HL-60 (cell line): Measurements from ENCODE around the gene LRRC7.

Experiments
- GABPA ChIP-seq: IDR thresholded peaks from 2 replicates; pipeline ENCODE4 v1.6.1; 2012; ENCODE audit warnings: low read depth
- POLR2AphosphoS5 ChIP-seq: IDR thresholded peaks from 2 replicates; pipeline ENCODE4 v1.6.1; 2012; ENCODE audit warnings: low read depth
- TF ChIP-seq, protein P1 (sequence below): IDR thresholded peaks from one replicate; pipeline ENCODE4 v1.5.1; 2011; ENCODE audit warnings: low read length, control low read depth, inconsistent platforms; ENCODE audit not compliant: insufficient read depth
- TF ChIP-seq, protein P2 (sequence below): IDR thresholded peaks from 2 replicates; pipeline ENCODE4 v1.6.1; 2012; ENCODE audit warnings: low read depth; ENCODE audit not compliant: insufficient replicate concordance

GRCh38 chr1:69952676-69953075, 385.0 kb downstream of the LRRC7 start:
- TF ChIP-seq, protein P1, sequence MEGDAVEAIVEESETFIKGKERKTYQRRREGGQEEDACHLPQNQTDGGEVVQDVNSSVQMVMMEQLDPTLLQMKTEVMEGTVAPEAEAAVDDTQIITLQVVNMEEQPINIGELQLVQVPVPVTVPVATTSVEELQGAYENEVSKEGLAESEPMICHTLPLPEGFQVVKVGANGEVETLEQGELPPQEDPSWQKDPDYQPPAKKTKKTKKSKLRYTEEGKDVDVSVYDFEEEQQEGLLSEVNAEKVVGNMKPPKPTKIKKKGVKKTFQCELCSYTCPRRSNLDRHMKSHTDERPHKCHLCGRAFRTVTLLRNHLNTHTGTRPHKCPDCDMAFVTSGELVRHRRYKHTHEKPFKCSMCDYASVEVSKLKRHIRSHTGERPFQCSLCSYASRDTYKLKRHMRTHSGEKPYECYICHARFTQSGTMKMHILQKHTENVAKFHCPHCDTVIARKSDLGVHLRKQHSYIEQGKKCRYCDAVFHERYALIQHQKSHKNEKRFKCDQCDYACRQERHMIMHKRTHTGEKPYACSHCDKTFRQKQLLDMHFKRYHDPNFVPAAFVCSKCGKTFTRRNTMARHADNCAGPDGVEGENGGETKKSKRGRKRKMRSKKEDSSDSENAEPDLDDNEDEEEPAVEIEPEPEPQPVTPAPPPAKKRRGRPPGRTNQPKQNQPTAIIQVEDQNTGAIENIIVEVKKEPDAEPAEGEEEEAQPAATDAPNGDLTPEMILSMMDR = no peak
- TF ChIP-seq, protein P2, sequence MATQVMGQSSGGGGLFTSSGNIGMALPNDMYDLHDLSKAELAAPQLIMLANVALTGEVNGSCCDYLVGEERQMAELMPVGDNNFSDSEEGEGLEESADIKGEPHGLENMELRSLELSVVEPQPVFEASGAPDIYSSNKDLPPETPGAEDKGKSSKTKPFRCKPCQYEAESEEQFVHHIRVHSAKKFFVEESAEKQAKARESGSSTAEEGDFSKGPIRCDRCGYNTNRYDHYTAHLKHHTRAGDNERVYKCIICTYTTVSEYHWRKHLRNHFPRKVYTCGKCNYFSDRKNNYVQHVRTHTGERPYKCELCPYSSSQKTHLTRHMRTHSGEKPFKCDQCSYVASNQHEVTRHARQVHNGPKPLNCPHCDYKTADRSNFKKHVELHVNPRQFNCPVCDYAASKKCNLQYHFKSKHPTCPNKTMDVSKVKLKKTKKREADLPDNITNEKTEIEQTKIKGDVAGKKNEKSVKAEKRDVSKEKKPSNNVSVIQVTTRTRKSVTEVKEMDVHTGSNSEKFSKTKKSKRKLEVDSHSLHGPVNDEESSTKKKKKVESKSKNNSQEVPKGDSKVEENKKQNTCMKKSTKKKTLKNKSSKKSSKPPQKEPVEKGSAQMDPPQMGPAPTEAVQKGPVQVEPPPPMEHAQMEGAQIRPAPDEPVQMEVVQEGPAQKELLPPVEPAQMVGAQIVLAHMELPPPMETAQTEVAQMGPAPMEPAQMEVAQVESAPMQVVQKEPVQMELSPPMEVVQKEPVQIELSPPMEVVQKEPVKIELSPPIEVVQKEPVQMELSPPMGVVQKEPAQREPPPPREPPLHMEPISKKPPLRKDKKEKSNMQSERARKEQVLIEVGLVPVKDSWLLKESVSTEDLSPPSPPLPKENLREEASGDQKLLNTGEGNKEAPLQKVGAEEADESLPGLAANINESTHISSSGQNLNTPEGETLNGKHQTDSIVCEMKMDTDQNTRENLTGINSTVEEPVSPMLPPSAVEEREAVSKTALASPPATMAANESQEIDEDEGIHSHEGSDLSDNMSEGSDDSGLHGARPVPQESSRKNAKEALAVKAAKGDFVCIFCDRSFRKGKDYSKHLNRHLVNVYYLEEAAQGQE = no peak
- TF ChIP-seq GABPA (no peak), POLR2AphosphoS5 (no peak)
